PC-3 (cell line): ENCODE measurements around the gene SH3D21. TPM values are rescaled to one million over a fixed set of nuclear protein-coding genes. Genes with fewer than 3 reads are reported as not detected.

ENCODE experiments used
- ATAC-seq: fragments of 200-7000 bp; cut with Tn5 transposase; 2 replicates; pipeline ENCODE4 v1.9.1; 2020; ENCODE audit warnings: mild to moderate bottlenecking, moderate library complexity
- BruUV-seq: library from RNA; stranded (reverse); fragments of 400-500 nt; replicated peaks from 2 replicates; lab custom pipeline; 2021; lab: Mats Ljungman, UMichigan
- CTCF ChIA-PET: fragments of 300-600 bp; sonication (Branson Sonifier 250); formaldehyde crosslinking; loops from one replicate; lab custom pipeline; 2022; ENCODE audit warnings: antibody characterized with exemption; lab: Charles Lee
- POLR2A ChIA-PET: fragments of 300-600 bp; sonication (Branson Sonifier 250); formaldehyde crosslinking; loops from one replicate; lab custom pipeline; 2022; ENCODE audit warnings: antibody characterized with exemption; ENCODE audit not compliant: unreplicated experiment; lab: Charles Lee
- DNase-seq: peaks from one replicate; pipeline ENCODE4 v3.0.0-alpha.2; 2015
- H2AFZ ChIP-seq: fragments of 300-600 bp; sonication (generic); 2 replicates; pipeline ENCODE4 v1.6.0; 2016; ENCODE audit warnings: antibody characterized with exemption, low read length
- H3F3A ChIP-seq: fragments of 300-600 bp; sonication (generic); one replicate; pipeline ENCODE4 v1.6.0; 2017; ENCODE audit warnings: antibody characterized with exemption, low read length, control low read depth, mild to moderate bottlenecking; ENCODE audit not compliant: unreplicated experiment
- H3K27ac ChIP-seq: fragments of 300-600 bp; sonication (generic); 2 replicates; pipeline ENCODE4 v1.5.1; 2016; ENCODE audit warnings: mild to moderate bottlenecking, low read length
- H3K27me3 ChIP-seq: fragments of 300-600 bp; sonication (generic); 2 replicates; pipeline ENCODE4 v1.6.1; 2016; ENCODE audit warnings: low read length, mixed read lengths
- H3K36me3 ChIP-seq: fragments of 300-600 bp; sonication (generic); 2 replicates; pipeline ENCODE4 v1.6.1; 2016; ENCODE audit warnings: low read depth, mixed run types, low read length, mixed read lengths
- H3K4me1 ChIP-seq: fragments of 300-600 bp; sonication (generic); 2 replicates; pipeline ENCODE4 v1.5.1; 2016; ENCODE audit warnings: low read length; ENCODE audit not compliant: insufficient read depth
- H3K4me2 ChIP-seq: fragments of 300-600 bp; sonication (generic); 2 replicates; pipeline ENCODE4 v1.6.0; 2016; ENCODE audit warnings: low read length
- H3K4me3 ChIP-seq: fragments of 300-600 bp; sonication (generic); 2 replicates; pipeline ENCODE4 v1.5.1; 2016; ENCODE audit warnings: mild to moderate bottlenecking, low read length, mixed read lengths
- H3K79me2 ChIP-seq: fragments of 300-600 bp; sonication (generic); 2 replicates; pipeline ENCODE4 v1.6.1; 2017; ENCODE audit warnings: low read length, mixed read lengths
- H3K9ac ChIP-seq: fragments of 300-600 bp; sonication (generic); 2 replicates; pipeline ENCODE4 v1.6.0; 2016; ENCODE audit warnings: mild to moderate bottlenecking, low read length
- H3K9me2 ChIP-seq: fragments of 300-600 bp; sonication (generic); replicated peaks from 2 replicates; pipeline ENCODE4 v1.6.1; 2016; ENCODE audit warnings: mixed run types, low read length, mixed read lengths
- H3K9me3 ChIP-seq: fragments of 300-600 bp; sonication (generic); 2 replicates; pipeline ENCODE4 v1.6.1; 2016; ENCODE audit warnings: low read length, mixed read lengths
- H4K20me1 ChIP-seq: fragments of 300-600 bp; sonication (generic); 2 replicates; pipeline ENCODE4 v1.6.1; 2016; ENCODE audit warnings: low read length, mixed read lengths
- CTCF ChIP-seq: fragments of 300-600 bp; sonication (generic); conservative IDR thresholded peaks from 2 replicates; pipeline ENCODE4 v1.5.1; 2017; ENCODE audit warnings: antibody characterized with exemption, low read depth, mild to moderate bottlenecking, low read length
- EZH2 ChIP-seq: fragments of 300-600 bp; sonication (generic); IDR thresholded peaks from one replicate; pipeline ENCODE4 v1.6.1; 2017; ENCODE audit warnings: antibody characterized with exemption, mild to moderate bottlenecking, low read length; ENCODE audit not compliant: unreplicated experiment
- EZH2phosphoT487 ChIP-seq: fragments of 300-600 bp; sonication (generic); IDR thresholded peaks from 2 replicates; pipeline ENCODE4 v1.6.1; 2018; ENCODE audit warnings: mild to moderate bottlenecking, antibody characterized with exemption, low read length, borderline replicate concordance
- intact Hi-C: fragments of 100-400 bp; cut with micrococcal nuclease; formaldehyde crosslinking; loops from 2 replicates; pipeline ENCODE4 v1.9.0; 2023
- total RNA-seq: library from RNA; depleted of rRNA; stranded (reverse); fragments of >200 nt; gene quantifications from 2 replicates; pipeline ENCODE4 v1.2.3, GENCODE V29; 2014

The SH3D21 gene
- total RNA-seq, 1 experiment from 2014 or later: 11.3 TPM

GRCh38 chr1:36304521-36304920, 1.6 kb upstream of the SH3D21 start:
- Histone ChIP-seq H2AFZ (no peak overlapping the region), H3K9ac (no peak overlapping the region), H3K79me2 (peaks cover 28% of the 10 kb centered on the region), H3K27me3 (no peaks in the 10 kb centered on the region), H3K9me2 (no peaks in the 10 kb centered on the region), H3F3A (peaks cover 11% of the 10 kb centered on the region), H3K27ac (no peak overlapping the region), H3K4me2 (no peak overlapping the region), H3K9me3 (no peaks in the 10 kb centered on the region), H3K4me3 (no peak overlapping the region), H3K4me1 (peaks cover 39% of the 10 kb centered on the region), H3K36me3 (peaks cover 30% of the 10 kb centered on the region), H4K20me1 (0 out of 2 replicates have a peak, but pooled peaks cover 4% of the 10 kb centered on the region)
- TF ChIP-seq CTCF: no peak
- TF ChIP-seq EZH2phosphoT487: no peak
- no peak for TF ChIP-seq EZH2
- BruUV-seq: TSS peak; percentile 13
- intact Hi-C loops: no loop called here
- DNase-seq (no peak), ATAC-seq (no peak)
- CTCF ChIA-PET: no interaction called here
- POLR2A ChIA-PET: no interaction called here

- POLR2A ChIA-PET: interaction anchor here (0.5 kb wide), 1 partner anchor 663 kb away, joined by 12 read pairs; no protein-coding TSS in a partner anchor
- H3F3A ChIP-seq: peaks cover 10% of the 10 kb centered on the region
- no peak overlapping the region for H3K4me3 ChIP-seq
- no peak for TF ChIP-seq CTCF
- TF ChIP-seq EZH2phosphoT487: no peak
- no peak for TF ChIP-seq EZH2
- no peaks in the 10 kb centered on the region for H3K27me3 ChIP-seq
- H4K20me1 ChIP-seq: 0 out of 2 replicates have a peak, but pooled peaks cover 3% of the 10 kb centered on the region
- no peaks in the 10 kb centered on the region for H3K9me3 ChIP-seq
- peaks cover 28% of the 10 kb centered on the region for H3K79me2 ChIP-seq
- no peak overlapping the region for H3K27ac ChIP-seq
- ATAC-seq (no peak), DNase-seq (no peak)
- H3K9ac ChIP-seq: no peak overlapping the region
- CTCF ChIA-PET: interaction anchor here (1.9 kb wide), 1 partner anchor 156 kb away, joined by 8 read pairs; the partner anchor contains the start of gene TRAPPC3
- peak overlapping the region; percentile 85 for H3K4me2 ChIP-seq
- H3K9me2 ChIP-seq: no peaks in the 10 kb centered on the region
- H3K36me3 ChIP-seq: peaks cover 30% of the 10 kb centered on the region
- H3K4me1 ChIP-seq: peaks cover 35% of the 10 kb centered on the region
- H2AFZ ChIP-seq: no peak overlapping the region
- no TSS peak for BruUV-seq
- intact Hi-C loops: no loop called here
Observed at GRCh38 chr1:36304970-36305914, 926 bp upstream of the SH3D21 start.
